Measurements from ENCODE around the gene MYH10.
"Not testable (repeated sequence)": the region's sequence is repeated elsewhere in the genome, so short reads cannot be mapped to it uniquely, and the experiment has no call there.

DNA sequence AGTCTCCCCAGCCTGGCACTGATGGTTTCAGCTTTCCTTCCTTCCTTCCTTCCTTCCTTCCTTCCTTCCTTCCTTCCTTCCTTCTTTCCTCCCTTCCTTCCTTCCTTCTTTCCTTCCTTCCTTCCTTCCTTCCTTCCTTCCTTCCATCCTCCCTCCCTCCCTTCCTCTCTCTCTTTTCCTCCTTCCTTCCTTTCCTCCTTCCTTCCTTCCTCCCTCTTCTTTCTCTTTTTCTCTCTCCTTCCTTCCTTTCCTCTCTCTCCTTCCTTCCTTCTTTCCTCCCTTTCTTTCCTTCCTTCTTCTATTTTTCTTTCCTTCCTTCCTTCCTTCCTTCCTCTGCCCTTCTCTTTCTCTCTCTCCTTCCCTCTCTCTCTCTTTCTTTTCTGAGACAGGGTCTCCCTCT lies 30.2 kb upstream of the MYH10 start:
- TF ChIP-seq TAF1 (IDR thresholded peaks at IDR 0.05; ENCODE audit: low read depth); MXI1 (conservative IDR thresholded peaks at IDR 0.05; ENCODE audit: poor library complexity, severe bottlenecking); POLR2AphosphoS5 (IDR thresholded peaks at IDR 0.05); EP300 (conservative IDR thresholded peaks at IDR 0.05; ENCODE audit: poor library complexity, severe bottlenecking); EZH2 (IDR thresholded peaks at IDR 0.05; ENCODE audit: borderline replicate concordance, insufficient read depth, low read length, poor library complexity, severe bottlenecking); RAD21 (conservative IDR thresholded peaks at IDR 0.05); SMC3 (conservative IDR thresholded peaks at IDR 0.05; ENCODE audit: poor library complexity): not testable (repeated sequence)
- TF ChIP-seq, protein P1, sequence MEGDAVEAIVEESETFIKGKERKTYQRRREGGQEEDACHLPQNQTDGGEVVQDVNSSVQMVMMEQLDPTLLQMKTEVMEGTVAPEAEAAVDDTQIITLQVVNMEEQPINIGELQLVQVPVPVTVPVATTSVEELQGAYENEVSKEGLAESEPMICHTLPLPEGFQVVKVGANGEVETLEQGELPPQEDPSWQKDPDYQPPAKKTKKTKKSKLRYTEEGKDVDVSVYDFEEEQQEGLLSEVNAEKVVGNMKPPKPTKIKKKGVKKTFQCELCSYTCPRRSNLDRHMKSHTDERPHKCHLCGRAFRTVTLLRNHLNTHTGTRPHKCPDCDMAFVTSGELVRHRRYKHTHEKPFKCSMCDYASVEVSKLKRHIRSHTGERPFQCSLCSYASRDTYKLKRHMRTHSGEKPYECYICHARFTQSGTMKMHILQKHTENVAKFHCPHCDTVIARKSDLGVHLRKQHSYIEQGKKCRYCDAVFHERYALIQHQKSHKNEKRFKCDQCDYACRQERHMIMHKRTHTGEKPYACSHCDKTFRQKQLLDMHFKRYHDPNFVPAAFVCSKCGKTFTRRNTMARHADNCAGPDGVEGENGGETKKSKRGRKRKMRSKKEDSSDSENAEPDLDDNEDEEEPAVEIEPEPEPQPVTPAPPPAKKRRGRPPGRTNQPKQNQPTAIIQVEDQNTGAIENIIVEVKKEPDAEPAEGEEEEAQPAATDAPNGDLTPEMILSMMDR (IDR thresholded peaks at IDR 0.05; ENCODE audit: poor library complexity, severe bottlenecking), result not testable (repeated sequence)
- TF ChIP-seq, protein P2, sequence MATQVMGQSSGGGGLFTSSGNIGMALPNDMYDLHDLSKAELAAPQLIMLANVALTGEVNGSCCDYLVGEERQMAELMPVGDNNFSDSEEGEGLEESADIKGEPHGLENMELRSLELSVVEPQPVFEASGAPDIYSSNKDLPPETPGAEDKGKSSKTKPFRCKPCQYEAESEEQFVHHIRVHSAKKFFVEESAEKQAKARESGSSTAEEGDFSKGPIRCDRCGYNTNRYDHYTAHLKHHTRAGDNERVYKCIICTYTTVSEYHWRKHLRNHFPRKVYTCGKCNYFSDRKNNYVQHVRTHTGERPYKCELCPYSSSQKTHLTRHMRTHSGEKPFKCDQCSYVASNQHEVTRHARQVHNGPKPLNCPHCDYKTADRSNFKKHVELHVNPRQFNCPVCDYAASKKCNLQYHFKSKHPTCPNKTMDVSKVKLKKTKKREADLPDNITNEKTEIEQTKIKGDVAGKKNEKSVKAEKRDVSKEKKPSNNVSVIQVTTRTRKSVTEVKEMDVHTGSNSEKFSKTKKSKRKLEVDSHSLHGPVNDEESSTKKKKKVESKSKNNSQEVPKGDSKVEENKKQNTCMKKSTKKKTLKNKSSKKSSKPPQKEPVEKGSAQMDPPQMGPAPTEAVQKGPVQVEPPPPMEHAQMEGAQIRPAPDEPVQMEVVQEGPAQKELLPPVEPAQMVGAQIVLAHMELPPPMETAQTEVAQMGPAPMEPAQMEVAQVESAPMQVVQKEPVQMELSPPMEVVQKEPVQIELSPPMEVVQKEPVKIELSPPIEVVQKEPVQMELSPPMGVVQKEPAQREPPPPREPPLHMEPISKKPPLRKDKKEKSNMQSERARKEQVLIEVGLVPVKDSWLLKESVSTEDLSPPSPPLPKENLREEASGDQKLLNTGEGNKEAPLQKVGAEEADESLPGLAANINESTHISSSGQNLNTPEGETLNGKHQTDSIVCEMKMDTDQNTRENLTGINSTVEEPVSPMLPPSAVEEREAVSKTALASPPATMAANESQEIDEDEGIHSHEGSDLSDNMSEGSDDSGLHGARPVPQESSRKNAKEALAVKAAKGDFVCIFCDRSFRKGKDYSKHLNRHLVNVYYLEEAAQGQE (IDR thresholded peaks at IDR 0.05; ENCODE audit: borderline replicate concordance), result not testable (repeated sequence)

Data from neural cell (in vitro differentiated cells).